Renal pelvis (tissue), 4 donors: Measurements from ENCODE around the gene LMAN2. TPM values are rescaled to one million over a fixed set of nuclear protein-coding genes. Genes with fewer than 3 reads are reported as not detected.

ENCODE experiments used
- DNase-seq: peaks from one replicate; pipeline ENCODE4 v3.0.0-alpha.2; 2013
- polyA plus RNA-seq, 3 donors: library from polyadenylated mRNA; unstranded; fragments of 120-200 nt; gene quantifications; one replicate each; pipeline ENCODE4 v1.2.1, GENCODE V29; 2013; ENCODE audit not compliant: insufficient read length in 3 of 3

LMAN2 gene
- polyA plus RNA-seq, 3 donors, result 139 to 165 (median 142) TPM

DNA sequence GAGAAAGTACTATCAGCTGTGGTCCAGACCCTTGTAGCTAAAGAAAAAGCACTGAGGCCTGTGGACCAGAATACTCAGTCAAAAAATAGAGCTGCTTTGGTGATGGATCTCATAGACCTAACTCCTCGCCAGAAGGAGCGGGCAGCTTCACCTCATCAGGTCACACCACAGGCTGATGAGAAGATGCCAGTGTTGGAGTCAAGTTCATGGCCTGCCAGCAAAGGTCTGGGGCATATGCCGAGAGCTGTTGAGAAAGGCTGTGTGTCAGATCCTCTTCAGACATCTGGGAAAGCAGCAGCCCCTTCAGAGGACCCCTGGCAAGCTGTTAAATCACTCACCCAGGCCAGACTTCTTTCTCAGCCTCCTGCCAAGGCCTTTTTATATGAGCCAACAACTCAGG lies 56.8 kb downstream of the LMAN2 start:
- DNase-seq, result no peak

DNA sequence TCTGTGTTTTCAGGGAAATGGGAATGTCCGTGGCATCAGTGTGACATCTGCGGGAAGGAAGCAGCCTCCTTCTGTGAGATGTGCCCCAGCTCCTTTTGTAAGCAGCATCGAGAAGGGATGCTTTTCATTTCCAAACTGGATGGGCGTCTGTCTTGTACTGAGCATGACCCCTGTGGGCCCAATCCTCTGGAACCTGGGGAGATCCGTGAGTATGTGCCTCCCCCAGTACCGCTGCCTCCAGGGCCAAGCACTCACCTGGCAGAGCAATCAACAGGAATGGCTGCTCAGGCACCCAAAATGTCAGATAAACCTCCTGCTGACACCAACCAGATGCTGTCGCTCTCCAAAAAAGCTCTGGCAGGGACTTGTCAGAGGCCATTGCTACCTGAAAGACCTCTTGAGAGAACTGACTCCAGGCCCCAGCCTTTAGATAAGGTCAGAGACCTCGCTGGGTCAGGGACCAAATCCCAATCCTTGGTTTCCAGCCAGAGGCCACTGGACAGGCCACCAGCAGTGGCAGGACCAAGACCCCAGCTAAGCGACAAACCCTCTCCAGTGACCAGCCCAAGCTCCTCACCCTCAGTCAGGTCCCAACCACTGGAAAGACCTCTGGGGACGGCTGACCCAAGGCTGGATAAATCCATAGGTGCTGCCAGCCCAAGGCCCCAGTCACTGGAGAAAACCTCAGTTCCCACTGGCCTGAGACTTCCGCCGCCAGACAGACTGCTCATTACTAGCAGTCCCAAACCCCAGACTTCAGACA lies 57.5 kb downstream of the LMAN2 start:
- no peak for DNase-seq

DNA sequence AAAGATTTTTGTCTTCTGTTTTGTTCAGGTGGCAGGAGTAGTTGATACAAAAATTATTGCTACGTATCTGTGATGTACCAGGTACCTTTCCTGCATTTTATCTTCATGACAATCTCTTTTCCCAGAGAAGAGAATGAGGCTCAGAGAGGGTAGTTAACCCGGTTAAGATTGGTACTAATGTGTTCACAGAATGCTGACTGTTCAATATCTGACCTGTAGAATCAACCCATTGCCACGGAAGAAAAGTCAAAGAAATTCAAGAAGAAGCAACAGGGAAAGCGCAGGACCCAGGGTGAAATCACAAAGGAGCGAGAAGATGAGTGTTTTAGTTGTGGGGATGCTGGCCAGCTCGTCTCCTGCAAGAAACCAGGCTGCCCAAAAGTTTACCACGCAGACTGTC lies 59.7 kb downstream of the LMAN2 start:
- no peak for DNase-seq

DNA sequence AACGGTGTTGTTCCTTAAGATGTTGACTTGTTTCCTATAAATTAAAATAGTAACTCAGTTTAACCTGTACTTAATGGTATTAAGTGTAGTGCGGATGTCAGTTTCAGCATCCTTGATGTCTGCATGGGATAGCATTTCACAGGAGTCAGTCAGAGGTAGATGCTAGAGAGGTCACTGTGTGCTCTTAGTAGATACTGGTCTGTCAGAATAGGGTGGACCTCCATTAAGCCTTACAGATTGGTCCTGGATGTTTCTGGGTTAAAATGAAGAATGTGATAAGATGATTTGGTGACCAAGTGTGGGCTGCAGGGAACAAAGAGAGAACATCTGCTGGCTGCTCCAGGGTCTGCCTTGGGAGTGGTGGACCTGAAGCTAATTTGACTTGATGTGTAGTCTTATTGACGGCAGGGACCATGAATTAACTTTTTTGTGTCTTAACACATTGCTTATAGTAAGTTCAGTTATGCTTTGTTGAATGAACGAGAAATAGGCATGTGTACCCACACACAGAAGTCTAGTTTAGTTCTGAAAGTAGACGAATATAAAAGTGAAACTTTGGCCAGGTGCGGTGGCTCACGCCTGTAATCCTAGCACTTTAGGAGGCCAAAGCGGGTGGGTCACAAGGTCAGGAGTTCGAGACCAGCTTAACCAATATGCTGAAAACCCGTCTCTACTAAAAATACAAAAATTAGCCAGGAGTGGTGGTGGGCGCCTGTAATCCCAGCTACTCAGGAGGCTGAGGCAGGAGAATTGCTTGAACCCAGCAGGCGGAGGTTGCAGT lies 60.5 kb downstream of the LMAN2 start:
- no peak for DNase-seq

- no peak for DNase-seq
Observed at GRCh38 chr5:177288191-177288590, 63.3 kb downstream of the LMAN2 start.

Other genes starting within 250 kb of the LMAN2 start
- 10 to 100 TPM; 62.9 to 70.0 (median 68.5) TPM for gene NSD1, start 217.9 kb downstream of the LMAN2 start, polyA plus RNA-seq
- gene RAB24, start 47.9 kb downstream of the LMAN2 start, polyA plus RNA-seq, result 10 to 100 TPM; 30.0 to 33.6 (median 30.9) TPM
- 100 to 1,000 TPM; 109 to 151 (median 127) TPM for gene PRELID1, start 47.9 kb downstream of the LMAN2 start, polyA plus RNA-seq
- 10 to 100 TPM; 22.4 to 30.8 (median 26.2) TPM for gene MXD3, start 39.8 kb downstream of the LMAN2 start, polyA plus RNA-seq
- 10 to 100 TPM; 16.3 to 18.9 (median 17.4) TPM for gene RGS14, start 6.3 kb upstream of the LMAN2 start, polyA plus RNA-seq
- 100 to 1,000 TPM; 215 to 304 (median 249) TPM for gene SLC34A1, start 32.8 kb upstream of the LMAN2 start, polyA plus RNA-seq
- gene PFN3, start 49.0 kb upstream of the LMAN2 start, polyA plus RNA-seq, result 1 to 10 TPM; 3.1 to 6.2 (median 5.2) TPM
- 10 to 100 TPM in 2 of 3 donors, 1 to 10 TPM in 1; 9.1 to 22.1 (median 20.7) TPM for gene F12, start 57.9 kb upstream of the LMAN2 start, polyA plus RNA-seq
- gene GRK6, start 75.0 kb upstream of the LMAN2 start, polyA plus RNA-seq, result 10 to 100 TPM; 27.9 to 32.3 (median 30.6) TPM
- gene PRR7, start 95.1 kb upstream of the LMAN2 start, polyA plus RNA-seq, result 1 to 10 TPM; 2.3 to 3.1 (median 2.9) TPM
- gene DBN1, start 122.0 kb upstream of the LMAN2 start, polyA plus RNA-seq, result 100 to 1,000 TPM; 198 to 243 (median 217) TPM
- 100 to 1,000 TPM; 117 to 152 (median 120) TPM for gene PDLIM7, start 145.9 kb upstream of the LMAN2 start, polyA plus RNA-seq
- 1 to 10 TPM; 6.6 to 7.2 (median 7.1) TPM for gene DOK3, start 158.2 kb upstream of the LMAN2 start, polyA plus RNA-seq
- 100 to 1,000 TPM in 2 of 3 donors, 10 to 100 TPM in 1; 97.3 to 111 (median 103) TPM for gene DDX41, start 165.3 kb upstream of the LMAN2 start, polyA plus RNA-seq
- gene FAM193B, start 202.9 kb upstream of the LMAN2 start, polyA plus RNA-seq, result 100 to 1,000 TPM in 2 of 3 donors, 10 to 100 TPM in 1; 78.8 to 110 (median 105) TPM
- 100 to 1,000 TPM; 164 to 180 (median 166) TPM for gene TMED9, start 240.5 kb upstream of the LMAN2 start, polyA plus RNA-seq
- gene B4GALT7, start 248.5 kb upstream of the LMAN2 start, polyA plus RNA-seq, result 10 to 100 TPM; 28.7 to 34.0 (median 29.6) TPM